ENCODE data around the gene UBASH3A.

Gene UBASH3A

GRCh38 chr21:42358937-42359336 lies 44.8 kb upstream of the UBASH3A start:
- H3K4me1 Mint-ChIP-seq, result peaks cover 20% of the 10 kb centered on the region
- H3K36me3 Mint-ChIP-seq (ENCODE audit: low read depth), result no peaks in the 10 kb centered on the region
- no peak for DNase-seq
- H3K4me3 Mint-ChIP-seq, result no peak overlapping the region
- H3K9me3 Mint-ChIP-seq, result peaks cover 46% of the 10 kb centered on the region
- no peak overlapping the region for H3K27ac Mint-ChIP-seq
- TF ChIP-seq CTCF (IDR thresholded peaks at IDR 0.05), result no peak
- H3K27me3 Mint-ChIP-seq (ENCODE audit: low read depth, poor library complexity), result peaks cover 26% of the 10 kb centered on the region

- Mint-ChIP-seq H3K4me3 (no peak overlapping the region), H3K4me1 (peaks cover 33% of the 10 kb centered on the region), H3K27me3 (ENCODE audit: low read depth, poor library complexity) (peaks cover 30% of the 10 kb centered on the region), H3K9me3 (peaks cover 32% of the 10 kb centered on the region), H3K36me3 (ENCODE audit: low read depth) (no peaks in the 10 kb centered on the region), H3K27ac (no peak overlapping the region)
- DNase-seq, result no peak
- TF ChIP-seq CTCF (IDR thresholded peaks at IDR 0.05), result no peak
Observed at GRCh38 chr21:42360317-42360716, 43.4 kb upstream of the UBASH3A start.

GRCh38 chr21:42361286-42361685 lies 42.4 kb upstream of the UBASH3A start:
- peaks cover 30% of the 10 kb centered on the region for H3K27me3 Mint-ChIP-seq (ENCODE audit: low read depth, poor library complexity)
- TF ChIP-seq CTCF (IDR thresholded peaks at IDR 0.05), result no peak
- no peaks in the 10 kb centered on the region for H3K36me3 Mint-ChIP-seq (ENCODE audit: low read depth)
- DNase-seq, result no peak
- H3K4me1 Mint-ChIP-seq, result peaks cover 42% of the 10 kb centered on the region
- no peak overlapping the region for H3K4me3 Mint-ChIP-seq
- H3K27ac Mint-ChIP-seq, result no peak overlapping the region
- peaks cover 24% of the 10 kb centered on the region for H3K9me3 Mint-ChIP-seq

DNA sequence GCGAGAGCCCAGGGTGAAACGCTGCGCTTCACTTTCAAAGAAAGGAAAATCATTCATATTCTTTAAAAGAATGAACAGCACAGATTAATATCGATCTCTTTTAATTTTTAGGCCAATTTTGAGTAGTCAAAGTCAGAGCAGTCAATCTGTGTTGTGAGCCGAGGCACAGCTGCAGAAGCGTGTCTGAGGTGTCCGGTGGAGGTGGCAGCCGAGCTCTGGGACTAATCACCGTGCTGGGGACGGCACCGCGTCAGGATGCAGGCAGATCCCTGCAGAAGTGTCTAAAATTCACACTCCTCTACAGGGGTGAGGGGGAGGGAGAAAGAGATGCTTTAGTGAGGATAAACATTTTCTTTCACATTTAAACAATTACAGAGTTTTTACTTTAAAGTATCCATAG lies 41.5 kb upstream of the UBASH3A start:
- H3K27ac Mint-ChIP-seq, result no peak overlapping the region
- H3K27me3 Mint-ChIP-seq (ENCODE audit: low read depth, poor library complexity), result peaks cover 21% of the 10 kb centered on the region
- H3K36me3 Mint-ChIP-seq (ENCODE audit: low read depth), result no peaks in the 10 kb centered on the region
- DNase-seq, result no peak
- H3K9me3 Mint-ChIP-seq, result peaks cover 15% of the 10 kb centered on the region
- peaks cover 51% of the 10 kb centered on the region for H3K4me1 Mint-ChIP-seq
- H3K4me3 Mint-ChIP-seq, result no peak overlapping the region
- no peak for TF ChIP-seq CTCF (IDR thresholded peaks at IDR 0.05)

DNA sequence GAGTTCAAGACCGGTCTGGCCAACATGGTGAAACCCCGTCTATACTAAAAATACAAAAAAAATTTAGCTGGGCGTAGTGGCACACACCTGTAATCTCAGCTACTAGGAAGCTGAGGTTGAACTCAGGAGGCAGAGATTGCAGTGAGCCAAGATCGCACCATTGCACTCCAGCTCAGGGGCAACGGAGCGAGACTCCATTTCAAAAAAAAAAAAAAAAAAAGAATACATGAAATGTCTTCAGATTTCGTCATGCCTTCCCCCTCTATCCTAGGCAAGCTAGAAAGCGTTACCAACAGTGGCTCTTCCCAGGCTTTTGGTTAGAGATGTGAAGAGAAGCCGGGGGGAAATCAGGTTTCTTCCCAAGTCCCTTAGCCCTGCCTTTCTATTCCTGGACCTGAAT lies 41.0 kb upstream of the UBASH3A start:
- peaks cover 10% of the 10 kb centered on the region for H3K9me3 Mint-ChIP-seq
- H3K36me3 Mint-ChIP-seq (ENCODE audit: low read depth), result no peaks in the 10 kb centered on the region
- DNase-seq, result no peak
- TF ChIP-seq CTCF (IDR thresholded peaks at IDR 0.05), result no peak
- H3K27ac Mint-ChIP-seq, result peak overlapping the region; percentile 66
- peaks cover 56% of the 10 kb centered on the region for H3K4me1 Mint-ChIP-seq
- peaks cover 20% of the 10 kb centered on the region for H3K27me3 Mint-ChIP-seq (ENCODE audit: low read depth, poor library complexity)
- H3K4me3 Mint-ChIP-seq, result no peak overlapping the region

DNA sequence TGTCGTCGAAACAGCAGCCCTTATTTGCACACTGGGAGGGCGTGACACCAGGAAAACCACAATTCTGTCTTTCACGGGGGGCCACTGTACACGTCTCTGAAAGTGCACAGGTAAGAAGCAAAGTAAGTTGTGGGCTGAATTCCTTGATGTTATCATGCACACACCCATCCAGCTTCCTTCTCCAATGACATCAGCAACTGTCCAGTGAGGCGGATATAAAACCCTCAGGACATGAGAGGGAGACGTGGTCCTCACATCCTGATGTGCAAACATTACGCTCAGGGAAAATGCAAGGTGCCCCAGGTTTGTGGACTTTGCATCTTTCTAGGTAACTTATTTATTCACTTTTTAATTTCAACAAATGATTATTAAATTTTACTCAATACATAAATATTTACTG lies 40.4 kb upstream of the UBASH3A start:
- Mint-ChIP-seq H3K9me3 (peaks cover 4% of the 10 kb centered on the region), H3K4me1 (peaks cover 59% of the 10 kb centered on the region), H3K36me3 (ENCODE audit: low read depth) (no peaks in the 10 kb centered on the region), H3K4me3 (no peak overlapping the region), H3K27me3 (ENCODE audit: low read depth, poor library complexity) (peaks cover 17% of the 10 kb centered on the region), H3K27ac (peak overlapping the region; percentile 66)
- no peak for DNase-seq
- no peak for TF ChIP-seq CTCF (IDR thresholded peaks at IDR 0.05)

All from nephron progenitor cell (in vitro differentiated cells).